Activated CD4-positive, alpha-beta T cell treated with anti-CD3 and anti-CD28 coated beads for 36 hours (primary cell): Measurements from ENCODE around the gene TIMM10B. TPM values are rescaled to one million over a fixed set of nuclear protein-coding genes. Genes with fewer than 3 reads are reported as not detected.

ENCODE experiments used
- ATAC-seq: fragments of 200-7000 bp; cut with Tn5 transposase; one replicate; pipeline ENCODE4 v1.10.0; 2021; ENCODE audit warnings: mild to moderate bottlenecking, moderate library complexity
- CTCF ChIA-PET: fragments of 350-600 bp; sonication (Branson Sonifier 250); formaldehyde crosslinking; loops from one replicate; lab custom pipeline; 2021; ENCODE audit warnings: antibody characterized with exemption; lab: Charles Lee
- POLR2A ChIA-PET: fragments of 350-600 bp; sonication (Branson Sonifier 250); formaldehyde crosslinking; loops from one replicate; lab custom pipeline; 2021; ENCODE audit warnings: antibody characterized with exemption, inconsistent platforms; lab: Charles Lee
- DNase-seq: peaks from one replicate; pipeline ENCODE4 v3.0.0-alpha.2; 2020
- H3K27ac Mint-ChIP-seq: one replicate; pipeline ENCODE4 v1.8.0; 2021; ENCODE audit warnings: mixed read lengths
- H3K27me3 Mint-ChIP-seq: one replicate; pipeline ENCODE4 v1.8.0; 2021; ENCODE audit warnings: mixed read lengths
- H3K36me3 Mint-ChIP-seq: one replicate; pipeline ENCODE4 v1.8.0; 2021; ENCODE audit warnings: low read depth, mixed read lengths
- H3K4me1 Mint-ChIP-seq: one replicate; pipeline ENCODE4 v1.8.0; 2021; ENCODE audit warnings: mixed read lengths
- H3K4me3 Mint-ChIP-seq: one replicate; pipeline ENCODE4 v1.8.0; 2021; ENCODE audit warnings: mild to moderate bottlenecking, moderate library complexity, mixed read lengths
- H3K9me3 Mint-ChIP-seq: one replicate; pipeline ENCODE4 v1.8.0; 2021; ENCODE audit warnings: low read depth, mixed read lengths
- intact Hi-C, 2 experiments: fragments of 100-400 bp; cut with DNase I in 1 of 2; cut with micrococcal nuclease in 1 of 2; formaldehyde crosslinking; loops; one replicate each; pipeline versions ENCODE4 v1.14.2 to v1.15.1; 2022 to 2024; cut with DNase I, micrococcal nuclease
- total RNA-seq, 2 experiments: library from RNA; stranded (reverse); gene quantifications; one replicate each; pipeline ENCODE4 v1.2.3, GENCODE V29; 2021

Gene TIMM10B
- total RNA-seq, 2 experiments from 2014 or later, result 27.1 to 39.2 TPM

- intact Hi-C loops, result loop anchor here in 1 of 2 experiments (2.0 kb wide), 1 partner anchor 82 kb away; the partner anchor contains the start of gene SMPD1
- peaks cover 3% of the 10 kb centered on the region for H3K27me3 Mint-ChIP-seq
- no peaks in the 10 kb centered on the region for H3K9me3 Mint-ChIP-seq
- H3K27ac Mint-ChIP-seq, result no peak overlapping the region
- H3K4me3 Mint-ChIP-seq, result peak overlapping the region; percentile 75
- H3K36me3 Mint-ChIP-seq, result no peaks in the 10 kb centered on the region
- POLR2A ChIA-PET, result no interaction called here
- no peak for DNase-seq
- H3K4me1 Mint-ChIP-seq, result peaks cover 12% of the 10 kb centered on the region
- CTCF ChIA-PET, result interaction anchor here (0.6 to 3.9 kb wide), 5 partner anchors 13 to 171 kb away, joined by 3 to 27 read pairs (median 6); no protein-coding TSS in a partner anchor
- peak; percentile 7 for ATAC-seq
Observed at GRCh38 chr11:6472934-6473333, 8.4 kb upstream of the TIMM10B start.

GRCh38 chr11:6473451-6474412, 7.6 kb upstream of the TIMM10B start, which contains the start of gene TRIM3:
TSS of gene TRIM3 (minus strand) at chr11:6473941. CDS start at chr11:6465695, 8,246 bp downstream.
- H3K4me1 Mint-ChIP-seq, result peaks cover 12% of the 10 kb centered on the region
- peak; percentile 59 for ATAC-seq
- ChIA-PET POLR2A (no interaction called here), CTCF (interaction anchor here (1.3 to 3.9 kb wide), 3 partner anchors 13 to 109 kb away, joined by 3 to 27 read pairs (median 8); no protein-coding TSS in a partner anchor)
- DNase-seq, result peak; percentile 74
- H3K9me3 Mint-ChIP-seq, result no peaks in the 10 kb centered on the region
- H3K4me3 Mint-ChIP-seq, result peak within 1 kb of the TSS; percentile 75
- peaks cover 3% of the 10 kb centered on the region for H3K27me3 Mint-ChIP-seq
- no peaks in the 10 kb centered on the region for H3K36me3 Mint-ChIP-seq
- intact Hi-C loops, result loop anchor here in 1 of 2 experiments (1.0 to 2.0 kb wide), 2 partner anchors 54 to 83 kb away; partner anchors contain the start of genes APBB1 and SMPD1
- peak within 1 kb of the TSS; percentile 66 for H3K27ac Mint-ChIP-seq

- Mint-ChIP-seq H3K27ac (peak overlapping the region; percentile 33), H3K36me3 (no peaks in the 10 kb centered on the region), H3K9me3 (no peaks in the 10 kb centered on the region), H3K4me3 (peak overlapping the region; percentile 60), H3K4me1 (peaks cover 16% of the 10 kb centered on the region), H3K27me3 (peaks cover 3% of the 10 kb centered on the region)
- DNase-seq (no peak), ATAC-seq (no peak)
- ChIA-PET POLR2A (no interaction called here), CTCF (interaction anchor here (1.1 kb wide), 1 partner anchor 10 kb away, joined by 5 read pairs; no protein-coding TSS in a partner anchor)
- intact Hi-C loops, result loop anchor here in 1 of 2 experiments (1.0 kb wide), 1 partner anchor 55 kb away; the partner anchor contains the start of gene APBB1
Observed at GRCh38 chr11:6474413-6474792, 6.9 kb upstream of the TIMM10B start.

GRCh38 chr11:6474806-6475500, 6.3 kb upstream of the TIMM10B start:
- ChIA-PET CTCF (interaction anchor here (0.6 to 2.0 kb wide), 4 partner anchors 10 to 96 kb away, joined by 3 to 13 read pairs (median 4); no protein-coding TSS in a partner anchor), POLR2A (interaction anchor here (0.6 kb wide), 1 partner anchor 69 kb away, joined by 5 read pairs; no protein-coding TSS in a partner anchor)
- Mint-ChIP-seq H3K4me3 (peak overlapping the region; percentile 60), H3K27me3 (peaks cover 3% of the 10 kb centered on the region), H3K36me3 (peaks cover 4% of the 10 kb centered on the region), H3K4me1 (peaks cover 21% of the 10 kb centered on the region), H3K27ac (peak overlapping the region; percentile 16), H3K9me3 (no peaks in the 10 kb centered on the region)
- DNase-seq (no peak), ATAC-seq (no peak)
- intact Hi-C loops, result loop anchor here in 1 of 2 experiments (1.0 kb wide), 1 partner anchor 56 kb away; the partner anchor contains the start of gene APBB1

- intact Hi-C loops, result no loop called here
- Mint-ChIP-seq H3K4me1 (peaks cover 27% of the 10 kb centered on the region), H3K27me3 (peaks cover 3% of the 10 kb centered on the region), H3K36me3 (peaks cover 5% of the 10 kb centered on the region), H3K27ac (no peak overlapping the region), H3K4me3 (no peak overlapping the region), H3K9me3 (no peaks in the 10 kb centered on the region)
- no peak for DNase-seq
- ChIA-PET POLR2A (interaction anchor here (0.6 kb wide), 1 partner anchor 70 kb away, joined by 5 read pairs; no protein-coding TSS in a partner anchor), CTCF (interaction anchor here (0.6 to 2.0 kb wide), 3 partner anchors 32 to 97 kb away, joined by 3 to 13 read pairs (median 3); no protein-coding TSS in a partner anchor)
- ATAC-seq, result no peak
Observed at GRCh38 chr11:6475936-6476335, 5.4 kb upstream of the TIMM10B start.

GRCh38 chr11:6476571-6476970, 4.7 kb upstream of the TIMM10B start:
- ATAC-seq, result no peak
- no peak overlapping the region for H3K4me3 Mint-ChIP-seq
- no peak overlapping the region for H3K27ac Mint-ChIP-seq

GRCh38 chr11:6480299-6480914, 894 bp upstream of the TIMM10B start:
- CTCF ChIA-PET, result interaction anchor here (1.4 kb wide), 1 partner anchor 14 kb away, joined by 4 read pairs; no protein-coding TSS in a partner anchor
- Mint-ChIP-seq H3K4me3 (peak overlapping the region; percentile 80), H3K36me3 (peaks cover 22% of the 10 kb centered on the region), H3K9me3 (no peaks in the 10 kb centered on the region), H3K27me3 (no peaks in the 10 kb centered on the region), H3K4me1 (peaks cover 30% of the 10 kb centered on the region), H3K27ac (peak overlapping the region; percentile 92)
- POLR2A ChIA-PET, result no interaction called here
- ATAC-seq (no peak), DNase-seq (no peak)
- intact Hi-C loops, result loop anchor here (2.0 to 10.0 kb wide), 7 partner anchors 52 to 1034 kb away; partner anchors contain the start of genes APBB1 (in 1 of the 2), CAVIN3 (in 1 of the 2), FHIP1B (in 1 of the 2) and PPFIBP2 (in 1 of the 2)

More at GRCh38 chr11:6476571-6476970, 4.7 kb upstream of the TIMM10B start:
- POLR2A ChIA-PET, result no interaction called here
- CTCF ChIA-PET, result interaction anchor here (2.0 kb wide), 1 partner anchor 97 kb away, joined by 13 read pairs; no protein-coding TSS in a partner anchor
- no peaks in the 10 kb centered on the region for H3K9me3 Mint-ChIP-seq
- intact Hi-C loops, result no loop called here
- peaks cover 7% of the 10 kb centered on the region for H3K36me3 Mint-ChIP-seq
- peaks cover 1% of the 10 kb centered on the region for H3K27me3 Mint-ChIP-seq
- peaks cover 27% of the 10 kb centered on the region for H3K4me1 Mint-ChIP-seq
- no peak for DNase-seq

- H3K36me3 Mint-ChIP-seq, result peaks cover 22% of the 10 kb centered on the region
- intact Hi-C loops, result loop anchor here (1.0 to 10.0 kb wide), 17 partner anchors 50 to 1033 kb away; partner anchors contain the start of genes APBB1 (in 2 of the 2), FHIP1B (in 2 of the 2), ILK (in 2 of the 2) and MRPL17 (in 2 of the 2)
- peak overlapping the region; percentile 92 for H3K27ac Mint-ChIP-seq
- peak; percentile 4 for ATAC-seq
- no peaks in the 10 kb centered on the region for H3K9me3 Mint-ChIP-seq
- H3K4me3 Mint-ChIP-seq, result peak overlapping the region; percentile 80
- peaks cover 30% of the 10 kb centered on the region for H3K4me1 Mint-ChIP-seq
- peak; percentile 34 for DNase-seq
- POLR2A ChIA-PET, result interaction anchor here (0.7 to 1.3 kb wide), 7 partner anchors 9 to 248 kb away, joined by 3 to 6 read pairs (median 4); partner anchors contain the start of genes FHIP1B, MRPL17 and TAF10
- H3K27me3 Mint-ChIP-seq, result no peaks in the 10 kb centered on the region
- CTCF ChIA-PET, result interaction anchor here (0.6 to 2.2 kb wide), 18 partner anchors 13 to 477 kb away, joined by 3 to 15 read pairs (median 4); partner anchors contain the start of genes HPX and MRPL17
Observed at GRCh38 chr11:6481924-6482275, 599 bp downstream of the TIMM10B start.

- Mint-ChIP-seq H3K27me3 (no peaks in the 10 kb centered on the region), H3K4me3 (peak overlapping the region; percentile 80), H3K36me3 (peaks cover 22% of the 10 kb centered on the region), H3K4me1 (peaks cover 30% of the 10 kb centered on the region), H3K9me3 (no peaks in the 10 kb centered on the region), H3K27ac (peak overlapping the region; percentile 92)
- ATAC-seq (no peak), DNase-seq (no peak)
- POLR2A ChIA-PET, result no interaction called here
- intact Hi-C loops, result loop anchor here (5.0 to 10.0 kb wide), 4 partner anchors 50 to 1032 kb away; partner anchors contain the start of genes APBB1 (in 1 of the 2) and PPFIBP2 (in 1 of the 2)
- CTCF ChIA-PET, result interaction anchor here (0.9 to 2.2 kb wide), 10 partner anchors 16 to 275 kb away, joined by 3 to 15 read pairs (median 4); no protein-coding TSS in a partner anchor
Observed at GRCh38 chr11:6482441-6482840, 1.1 kb downstream of the TIMM10B start.
